ENCODE measurements around the gene MARCHF9.

The MARCHF9 gene

GRCh38 chr12:57806677-57807076, 51.8 kb downstream of the MARCHF9 start:
- DNase-seq = no peak

DNA sequence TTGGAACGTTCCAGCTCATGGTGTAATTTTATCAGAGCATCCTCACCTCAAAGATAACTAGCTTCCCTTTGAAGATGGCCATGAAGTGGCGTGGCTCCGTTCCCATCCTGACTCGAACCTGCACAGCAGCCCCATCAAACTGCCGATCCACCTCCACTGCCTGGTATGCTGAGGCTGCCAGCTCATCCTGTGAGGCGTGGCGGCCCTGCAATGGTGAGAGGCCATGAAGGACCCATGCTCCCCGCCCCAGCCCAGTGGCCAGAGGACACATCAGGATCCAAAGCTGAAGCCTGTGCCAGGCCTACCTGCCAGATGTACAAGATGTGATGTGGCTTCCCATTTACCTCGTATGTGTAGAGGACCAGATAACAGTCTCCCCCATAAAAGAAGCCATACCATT, 52.4 kb downstream of the MARCHF9 start:
- DNase-seq = no peak

DNA sequence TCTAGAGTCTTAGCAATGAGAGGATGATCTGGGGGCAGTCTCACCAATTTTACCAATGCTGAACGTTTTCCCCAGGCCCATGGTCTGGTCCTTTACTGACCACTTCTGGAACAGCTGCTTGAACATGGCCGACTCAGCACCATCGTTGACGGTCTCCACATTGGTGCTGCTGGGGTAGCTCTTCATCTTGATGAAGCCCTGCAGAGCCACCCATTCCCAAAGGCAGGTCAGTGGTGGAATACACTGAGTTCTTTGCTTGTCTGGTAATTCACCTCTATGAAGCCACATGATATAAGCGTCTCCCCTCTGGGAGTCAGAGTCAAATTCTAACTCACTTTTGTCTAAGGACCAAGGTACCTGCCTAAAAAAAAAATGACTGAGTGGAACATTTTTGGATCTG, 53.4 kb downstream of the MARCHF9 start:
- no peak for DNase-seq

GRCh38 chr12:57809425-57809824, 54.5 kb downstream of the MARCHF9 start:
- no peak for DNase-seq
